Renal cortical epithelial cell (primary cell): ENCODE results near the gene KCNK16. TPM values are rescaled to one million over a fixed set of nuclear protein-coding genes. Genes with fewer than 3 reads are reported as not detected.

ENCODE experiments used
- DNase-seq: peaks from one replicate; pipeline ENCODE4 v3.0.0-alpha.2; 2011; ENCODE audit warnings: low read depth
- total RNA-seq: library from RNA; depleted of rRNA; stranded (reverse); fragments of >200 nt; gene quantifications from 2 replicates; pipeline ENCODE4 v1.2.3, GENCODE V29; 2014

Gene KCNK16
- total RNA-seq, 1 donor from 2014 or later: not detected

- no peak for DNase-seq
Observed at GRCh38 chr6:39341937-39342336, 19.4 kb upstream of the KCNK16 start.

GRCh38 chr6:39341352-39341751 is 18.9 kb upstream of the KCNK16 start:
- no peak for DNase-seq

GRCh38 chr6:39339868-39340550 is 17.5 kb upstream of the KCNK16 start:
- no peak for DNase-seq

- no peak for DNase-seq
Observed at GRCh38 chr6:39339096-39339867, 16.8 kb upstream of the KCNK16 start.

- DNase-seq: no peak
Observed at GRCh38 chr6:39338397-39338796, 15.9 kb upstream of the KCNK16 start.

- DNase-seq: no peak
Observed at GRCh38 chr6:39335780-39336545, 13.5 kb upstream of the KCNK16 start.

- no peak for DNase-seq
Observed at GRCh38 chr6:39333644-39334438, 11.3 kb upstream of the KCNK16 start.

- no peak for DNase-seq
Observed at GRCh38 chr6:39330476-39330875, 8.0 kb upstream of the KCNK16 start.

- no peak for DNase-seq
Observed at GRCh38 chr6:39330057-39330456, 7.6 kb upstream of the KCNK16 start.

- no peak for DNase-seq
Observed at GRCh38 chr6:39328066-39328465, 5.6 kb upstream of the KCNK16 start.

GRCh38 chr6:39327507-39327906 is 5.0 kb upstream of the KCNK16 start:
- no peak for DNase-seq

- no peak for DNase-seq
Observed at GRCh38 chr6:39321761-39322160, 741 bp downstream of the KCNK16 start.

GRCh38 chr6:39320363-39320984 is 2.0 kb downstream of the KCNK16 start:
- DNase-seq: no peak

- DNase-seq: no peak
Observed at GRCh38 chr6:39319621-39320362, 2.7 kb downstream of the KCNK16 start.

- DNase-seq: no peak
Observed at GRCh38 chr6:39317256-39317655, 5.2 kb downstream of the KCNK16 start.

- DNase-seq: no peak
Observed at GRCh38 chr6:39314273-39314795, 8.2 kb downstream of the KCNK16 start, which contains the start of gene KCNK17. Gene KCNK17, minus strand, starts transcription at chr6:39314419. Its CDS starts 99 bp downstream, at chr6:39314320.

GRCh38 chr6:39313526-39314272 is 8.8 kb downstream of the KCNK16 start:
- DNase-seq: no peak

GRCh38 chr6:39312912-39313525 is 9.5 kb downstream of the KCNK16 start:
- DNase-seq: no peak

- no peak for DNase-seq
Observed at GRCh38 chr6:39310542-39310941, 12.0 kb downstream of the KCNK16 start.
